Measurements from ENCODE around the gene MYBPHL.

DNA sequence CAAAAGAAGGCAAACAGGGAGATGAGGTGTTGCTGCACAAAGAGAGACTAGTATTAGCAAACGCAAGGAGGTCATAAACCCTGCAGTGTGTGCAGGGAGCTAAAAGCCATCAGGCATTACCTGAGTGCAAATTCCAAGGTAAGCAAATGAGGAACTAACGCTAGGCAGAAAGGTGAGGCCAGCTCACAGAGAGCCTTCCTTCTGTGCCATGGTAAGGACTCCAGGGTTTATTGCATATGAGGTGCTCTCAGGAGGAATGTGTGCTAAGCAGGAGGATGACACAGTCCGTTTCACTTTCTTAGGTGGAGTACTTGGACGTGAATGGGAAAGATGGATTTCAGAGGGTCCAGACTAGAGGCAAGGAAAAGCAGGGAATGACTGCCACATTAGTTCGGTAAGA, 44.6 kb upstream of the MYBPHL start:
- TF ChIP-seq GATA2 (IDR thresholded peaks at IDR 0.05; ENCODE audit: low read depth, low read length) = no peak
- no peak for TF ChIP-seq GATA3 (IDR thresholded peaks at IDR 0.05; ENCODE audit: low read depth, low read length)

Measured in SH-SY5Y (cell line).